Measurements from ENCODE around the gene WNK4.

The WNK4 gene

GRCh38 chr17:42819939-42820535 lies 39.6 kb downstream of the WNK4 start:
- TF ChIP-seq TAF1 (IDR thresholded peaks at IDR 0.05; ENCODE audit: borderline replicate concordance, insufficient read depth, low read length) (no peak), FOXP2 (optimal IDR thresholded peaks at IDR 0.05; ENCODE audit: borderline replicate concordance, extremely low read depth, extremely low read length, insufficient read depth) (no peak), SIN3A (IDR thresholded peaks at IDR 0.05; ENCODE audit: borderline replicate concordance, insufficient read depth, low read length) (no peak), POLR2AphosphoS5 (IDR thresholded peaks at IDR 0.05; ENCODE audit: low read depth, low read length) (no peak)
- TF ChIP-seq, protein P1, sequence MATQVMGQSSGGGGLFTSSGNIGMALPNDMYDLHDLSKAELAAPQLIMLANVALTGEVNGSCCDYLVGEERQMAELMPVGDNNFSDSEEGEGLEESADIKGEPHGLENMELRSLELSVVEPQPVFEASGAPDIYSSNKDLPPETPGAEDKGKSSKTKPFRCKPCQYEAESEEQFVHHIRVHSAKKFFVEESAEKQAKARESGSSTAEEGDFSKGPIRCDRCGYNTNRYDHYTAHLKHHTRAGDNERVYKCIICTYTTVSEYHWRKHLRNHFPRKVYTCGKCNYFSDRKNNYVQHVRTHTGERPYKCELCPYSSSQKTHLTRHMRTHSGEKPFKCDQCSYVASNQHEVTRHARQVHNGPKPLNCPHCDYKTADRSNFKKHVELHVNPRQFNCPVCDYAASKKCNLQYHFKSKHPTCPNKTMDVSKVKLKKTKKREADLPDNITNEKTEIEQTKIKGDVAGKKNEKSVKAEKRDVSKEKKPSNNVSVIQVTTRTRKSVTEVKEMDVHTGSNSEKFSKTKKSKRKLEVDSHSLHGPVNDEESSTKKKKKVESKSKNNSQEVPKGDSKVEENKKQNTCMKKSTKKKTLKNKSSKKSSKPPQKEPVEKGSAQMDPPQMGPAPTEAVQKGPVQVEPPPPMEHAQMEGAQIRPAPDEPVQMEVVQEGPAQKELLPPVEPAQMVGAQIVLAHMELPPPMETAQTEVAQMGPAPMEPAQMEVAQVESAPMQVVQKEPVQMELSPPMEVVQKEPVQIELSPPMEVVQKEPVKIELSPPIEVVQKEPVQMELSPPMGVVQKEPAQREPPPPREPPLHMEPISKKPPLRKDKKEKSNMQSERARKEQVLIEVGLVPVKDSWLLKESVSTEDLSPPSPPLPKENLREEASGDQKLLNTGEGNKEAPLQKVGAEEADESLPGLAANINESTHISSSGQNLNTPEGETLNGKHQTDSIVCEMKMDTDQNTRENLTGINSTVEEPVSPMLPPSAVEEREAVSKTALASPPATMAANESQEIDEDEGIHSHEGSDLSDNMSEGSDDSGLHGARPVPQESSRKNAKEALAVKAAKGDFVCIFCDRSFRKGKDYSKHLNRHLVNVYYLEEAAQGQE (IDR thresholded peaks at IDR 0.05; ENCODE audit: insufficient read depth in 1 of 2, low read depth in 2 of 2, low read length in 2 of 2) = no peak

DNA sequence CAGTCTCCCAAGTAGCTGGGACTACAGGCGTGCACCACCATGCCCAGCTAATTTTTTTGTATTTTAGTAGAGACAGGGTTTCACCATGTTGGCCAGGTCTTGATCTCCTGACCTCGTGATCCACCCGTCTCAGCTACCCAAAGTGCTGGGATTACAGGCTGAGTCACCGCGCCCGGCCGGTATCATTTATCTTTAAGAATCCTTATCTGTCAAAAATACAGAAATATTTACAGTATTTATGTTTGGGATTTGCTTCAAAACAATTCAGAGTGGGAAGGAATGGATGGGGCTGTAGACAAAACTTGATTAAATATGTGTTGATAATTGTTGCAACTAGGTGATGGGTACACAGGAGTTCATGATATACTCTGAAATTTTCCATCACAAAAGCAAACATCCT lies 40.8 kb downstream of the WNK4 start:
- TF ChIP-seq FOXP2 (optimal IDR thresholded peaks at IDR 0.05; ENCODE audit: borderline replicate concordance, extremely low read depth, extremely low read length, insufficient read depth) (no peak), SIN3A (IDR thresholded peaks at IDR 0.05; ENCODE audit: borderline replicate concordance, insufficient read depth, low read length) (no peak), POLR2AphosphoS5 (IDR thresholded peaks at IDR 0.05; ENCODE audit: low read depth, low read length) (no peak), TAF1 (IDR thresholded peaks at IDR 0.05; ENCODE audit: borderline replicate concordance, insufficient read depth, low read length) (no peak)
- TF ChIP-seq, protein P1 (IDR thresholded peaks at IDR 0.05; ENCODE audit: insufficient read depth in 1 of 2, low read depth in 2 of 2, low read length in 2 of 2) = no peak

DNA sequence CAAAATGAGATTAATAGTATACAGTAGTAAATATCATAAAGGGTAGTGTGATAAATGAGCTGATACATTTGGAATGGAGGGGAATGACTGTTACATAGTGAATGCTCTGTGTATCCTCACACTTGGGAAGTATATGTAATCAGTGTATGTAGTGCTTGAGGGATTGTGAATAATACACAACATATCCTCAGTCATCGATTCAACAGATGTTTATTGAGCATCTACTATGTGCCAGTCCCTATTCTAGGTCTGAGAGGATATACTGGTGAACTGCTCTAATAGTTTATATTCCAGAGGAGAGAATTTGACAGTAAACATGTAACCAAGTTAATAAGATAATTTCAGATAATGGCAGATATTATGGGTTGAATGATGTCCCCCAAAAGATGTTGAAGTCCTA lies 47.1 kb downstream of the WNK4 start:
- TF ChIP-seq SIN3A (IDR thresholded peaks at IDR 0.05; ENCODE audit: borderline replicate concordance, insufficient read depth, low read length) = no peak
- TF ChIP-seq FOXP2 (optimal IDR thresholded peaks at IDR 0.05; ENCODE audit: borderline replicate concordance, extremely low read depth, extremely low read length, insufficient read depth) = no peak

- TF ChIP-seq FOXP2 (optimal IDR thresholded peaks at IDR 0.05; ENCODE audit: borderline replicate concordance, extremely low read depth, extremely low read length, insufficient read depth) = no peak
- TF ChIP-seq SIN3A (IDR thresholded peaks at IDR 0.05; ENCODE audit: borderline replicate concordance, insufficient read depth, low read length) = no peak
- no peak for TF ChIP-seq POLR2AphosphoS5 (IDR thresholded peaks at IDR 0.05; ENCODE audit: low read depth, low read length)
- TF ChIP-seq, protein P1 (IDR thresholded peaks at IDR 0.05; ENCODE audit: insufficient read depth in 1 of 2, low read depth in 2 of 2, low read length in 2 of 2) = no peak
- no peak for TF ChIP-seq TAF1 (IDR thresholded peaks at IDR 0.05; ENCODE audit: borderline replicate concordance, insufficient read depth, low read length)
These were observed 50.6 kb downstream of the WNK4 start for GRCh38 chr17:42830971-42831370.

- TF ChIP-seq FOXP2 (optimal IDR thresholded peaks at IDR 0.05; ENCODE audit: borderline replicate concordance, extremely low read depth, extremely low read length, insufficient read depth) = no peak
- no peak for TF ChIP-seq TAF1 (IDR thresholded peaks at IDR 0.05; ENCODE audit: borderline replicate concordance, insufficient read depth, low read length)
- TF ChIP-seq SIN3A (IDR thresholded peaks at IDR 0.05; ENCODE audit: borderline replicate concordance, insufficient read depth, low read length) = no peak
- TF ChIP-seq POLR2AphosphoS5 (IDR thresholded peaks at IDR 0.05; ENCODE audit: low read depth, low read length) = no peak
- TF ChIP-seq, protein P1 (IDR thresholded peaks at IDR 0.05; ENCODE audit: insufficient read depth in 1 of 2, low read depth in 2 of 2, low read length in 2 of 2) = no peak
These were observed 52.0 kb downstream of the WNK4 start for GRCh38 chr17:42832213-42832933.

Measured in PFSK-1 (cell line).